Upper lobe of left lung (tissue), 6 donors: ENCODE results near the gene EGFR. TPM values are rescaled to one million over a fixed set of nuclear protein-coding genes. Genes with fewer than 3 reads are reported as not detected.

ENCODE experiments used
- ATAC-seq, 2 donors: fragments of 200-7000 bp; cut with Tn5 transposase; one replicate each; pipeline ENCODE4 v1.9.1; 2022; ENCODE audit warnings: mild to moderate bottlenecking in 2 of 2, moderate library complexity in 2 of 2; ENCODE audit not compliant: low FRiP score in 2 of 2
- DNase-seq, 2 donors: peaks; one replicate each; pipeline ENCODE4 v3.0.0-alpha.2; 2019 to 2020
- H3K27ac ChIP-seq, 4 donors: fragments of 200-600 bp; sonication (generic); one replicate each; pipeline ENCODE4 v1.5.1; 2016 to 2019
- H3K27me3 ChIP-seq, 4 donors: fragments of 200-600 bp; sonication (generic); one replicate each; pipeline ENCODE4 v1.5.1; 2017 to 2019
- H3K36me3 ChIP-seq, 4 donors: fragments of 200-600 bp; sonication (generic); one replicate each; pipeline ENCODE4 v1.5.1; 2016 to 2019
- H3K4me1 ChIP-seq, 4 donors: fragments of 200-600 bp; sonication (generic); one replicate each; pipeline ENCODE4 v1.5.1; 2018 to 2019
- H3K4me3 ChIP-seq, 4 donors: fragments of 200-600 bp; sonication (generic); one replicate each; pipeline ENCODE4 v1.5.1; 2017 to 2019; ENCODE audit warnings: mild to moderate bottlenecking in 2 of 4, moderate library complexity in 1 of 4
- H3K9me3 ChIP-seq, 4 donors: fragments of 200-600 bp; sonication (generic); one replicate each; pipeline ENCODE4 v1.5.1; 2018 to 2019
- CTCF ChIP-seq, 6 experiments: fragments of 450-650 bp in 4 of 6; fragments of 200-600 bp in 2 of 6; sonication (generic) in 2 of 6; IDR thresholded peaks; one replicate each; pipeline ENCODE4 v1.5.1; 2016 to 2019; ENCODE audit warnings: antibody characterized with exemption in 6 of 6
- EP300 ChIP-seq, 4 donors: sonication (generic); formaldehyde crosslinking; IDR thresholded peaks; one replicate each; pipeline ENCODE4 v1.5.1; 2017; ENCODE audit warnings: antibody characterized with exemption in 4 of 4, control low read depth in 2 of 4
- POLR2A ChIP-seq, 4 donors: fragments of 450-650 bp; IDR thresholded peaks; one replicate each; pipeline ENCODE4 v1.5.1; 2016 to 2017; ENCODE audit warnings: antibody characterized with exemption in 4 of 4, mild to moderate bottlenecking in 2 of 4
- POLR2AphosphoS5 ChIP-seq, 2 donors: sonication (generic); formaldehyde crosslinking; IDR thresholded peaks; one replicate each; pipeline ENCODE4 v1.5.1; 2017; ENCODE audit warnings: antibody characterized with exemption in 2 of 2
- WGBS, 2 donors: methylation state at CpG; one replicate each; pipeline ENCODE4 v1.1.5; 2017 to 2018; 5-methylcytosine and 5-hydroxymethylcytosine counted together
- total RNA-seq, 6 donors: library from RNA; depleted of rRNA in 4 of 6; stranded (reverse); fragments of >200 nt in 4 of 6; gene quantifications; one replicate each; pipeline versions ENCODE4 v1.1.0 to v1.2.1, GENCODE V29; 2016 to 2021
- donor health status: DM: no; HTN: no; CAD: no; lungs with moderate emphysema.
- donor health status: DM: no; HTN: yes; CAD: no; lungs with severe emphysema.

Gene EGFR
- total RNA-seq, 6 donors from 2014 or later = 58.7 to 110 (median 93.2) TPM

- ATAC-seq = no peak
- DNase-seq = no peak
- no peaks in the 10 kb centered on the region for H3K27me3 ChIP-seq
- H3K4me3 ChIP-seq = no peak overlapping the region
- no peaks in the 10 kb centered on the region for H3K4me1 ChIP-seq
- TF ChIP-seq CTCF (IDR thresholded peaks at IDR 0.05) (no peak), POLR2AphosphoS5 (IDR thresholded peaks at IDR 0.05) (no peak), EP300 (IDR thresholded peaks at IDR 0.05) (no peak), POLR2A (IDR thresholded peaks at IDR 0.05) (no peak)
- 77 to 84% methylated on average over 14 to 16 of the region's 16 CpGs for WGBS, 2 donors
- no peak overlapping the region for H3K27ac ChIP-seq
- H3K36me3 ChIP-seq = peaks cover 32 to 90% (median 54%) of the 10 kb centered on the region in 4 donors
- H3K9me3 ChIP-seq = no peaks in the 10 kb centered on the region
These were observed 186.5 kb downstream of the EGFR start for GRCh38 chr7:55205124-55205955.

GRCh38 chr7:55206235-55207029 lies 187.6 kb downstream of the EGFR start:
- DNase-seq = no peak
- Histone ChIP-seq H3K27ac (no peak overlapping the region), H3K36me3 (peaks cover 21 to 79% (median 43%) of the 10 kb centered on the region in 4 donors), H3K9me3 (no peaks in the 10 kb centered on the region), H3K27me3 (no peaks in the 10 kb centered on the region), H3K4me3 (no peak overlapping the region), H3K4me1 (peaks cover 0 to 5% (median 0%) of the 10 kb centered on the region in 4 donors)
- WGBS, 2 donors = 93 to 95% methylated on average over 9 of the region's 9 CpGs
- no peak for ATAC-seq
- TF ChIP-seq EP300 (IDR thresholded peaks at IDR 0.05) = no peak
- TF ChIP-seq POLR2AphosphoS5 (IDR thresholded peaks at IDR 0.05) = no peak
- no peak for TF ChIP-seq CTCF (IDR thresholded peaks at IDR 0.05)

GRCh38 chr7:55207436-55208125 lies 188.8 kb downstream of the EGFR start:
- no peak for TF ChIP-seq POLR2A (IDR thresholded peaks at IDR 0.05)
- no peak for TF ChIP-seq CTCF (IDR thresholded peaks at IDR 0.05)
- no peak for TF ChIP-seq EP300 (IDR thresholded peaks at IDR 0.05)
- no peak for TF ChIP-seq POLR2AphosphoS5 (IDR thresholded peaks at IDR 0.05)
- WGBS, 2 donors = 91 to 93% methylated on average over 4 of the region's 4 CpGs
- Histone ChIP-seq H3K27me3 (no peaks in the 10 kb centered on the region), H3K4me3 (no peak overlapping the region), H3K9me3 (no peaks in the 10 kb centered on the region), H3K4me1 (peaks cover 0 to 7% (median 4%) of the 10 kb centered on the region in 4 donors), H3K36me3 (peaks cover 16 to 67% (median 32%) of the 10 kb centered on the region in 4 donors), H3K27ac (no peak overlapping the region)
- DNase-seq (no peak), ATAC-seq (no peak)

GRCh38 chr7:55209366-55209765 lies 190.5 kb downstream of the EGFR start:
- Histone ChIP-seq H3K9me3 (no peaks in the 10 kb centered on the region), H3K27me3 (no peaks in the 10 kb centered on the region), H3K4me1 (peaks cover 9 to 15% (median 11%) of the 10 kb centered on the region in 4 donors), H3K27ac (no peak overlapping the region), H3K36me3 (peaks cover 13 to 49% (median 31%) of the 10 kb centered on the region in 4 donors), H3K4me3 (no peak overlapping the region)
- no peak for TF ChIP-seq CTCF (IDR thresholded peaks at IDR 0.05)
- no peak for TF ChIP-seq POLR2A (IDR thresholded peaks at IDR 0.05)
- TF ChIP-seq EP300 (IDR thresholded peaks at IDR 0.05) = no peak
- no peak for TF ChIP-seq POLR2AphosphoS5 (IDR thresholded peaks at IDR 0.05)
- no peak for ATAC-seq
- 73 to 76% methylated on average over 4 of the region's 4 CpGs for WGBS, 2 donors
- DNase-seq = no peak
